COLO829 (cell line): ENCODE data around the gene FZD10.

Experiments used
- DNase-seq: peaks from one replicate; pipeline ENCODE4 v3.0.0; 2012; ENCODE audit warnings: low spot score

Gene FZD10

GRCh38 chr12:130205495-130205894 is 43.2 kb downstream of the FZD10 start:
- no peak for DNase-seq

DNA sequence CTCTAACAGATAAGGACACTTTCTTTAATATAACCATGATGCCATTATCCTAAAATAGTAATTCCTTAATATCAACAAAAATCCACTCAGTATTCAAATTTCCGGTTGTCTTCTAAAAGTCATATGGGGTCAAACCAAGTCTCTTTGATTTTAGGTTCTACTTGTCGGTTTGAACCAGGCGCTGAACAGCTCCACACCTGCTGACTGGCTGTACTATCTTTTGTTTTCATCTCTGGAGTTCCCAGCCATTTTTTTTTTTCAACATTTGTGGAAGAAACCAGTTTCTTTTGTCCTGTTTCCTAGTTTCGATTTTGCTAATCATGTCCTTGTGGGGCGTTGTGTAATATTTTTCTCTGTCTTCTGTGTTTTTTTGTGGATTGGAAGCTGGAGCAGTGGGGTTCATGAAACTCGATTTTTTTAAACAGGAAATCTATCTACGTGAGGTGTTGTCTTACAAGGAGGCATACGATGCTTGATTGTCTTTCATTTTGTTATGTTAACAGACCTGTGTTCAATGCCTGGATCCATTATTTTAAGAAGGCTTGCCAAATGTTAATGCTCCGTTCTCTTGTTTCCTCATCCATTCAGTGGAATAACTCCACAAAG is 50.2 kb downstream of the FZD10 start:
- DNase-seq: no peak

GRCh38 chr12:130213249-130213648 is 51.0 kb downstream of the FZD10 start:
- DNase-seq: no peak

DNA sequence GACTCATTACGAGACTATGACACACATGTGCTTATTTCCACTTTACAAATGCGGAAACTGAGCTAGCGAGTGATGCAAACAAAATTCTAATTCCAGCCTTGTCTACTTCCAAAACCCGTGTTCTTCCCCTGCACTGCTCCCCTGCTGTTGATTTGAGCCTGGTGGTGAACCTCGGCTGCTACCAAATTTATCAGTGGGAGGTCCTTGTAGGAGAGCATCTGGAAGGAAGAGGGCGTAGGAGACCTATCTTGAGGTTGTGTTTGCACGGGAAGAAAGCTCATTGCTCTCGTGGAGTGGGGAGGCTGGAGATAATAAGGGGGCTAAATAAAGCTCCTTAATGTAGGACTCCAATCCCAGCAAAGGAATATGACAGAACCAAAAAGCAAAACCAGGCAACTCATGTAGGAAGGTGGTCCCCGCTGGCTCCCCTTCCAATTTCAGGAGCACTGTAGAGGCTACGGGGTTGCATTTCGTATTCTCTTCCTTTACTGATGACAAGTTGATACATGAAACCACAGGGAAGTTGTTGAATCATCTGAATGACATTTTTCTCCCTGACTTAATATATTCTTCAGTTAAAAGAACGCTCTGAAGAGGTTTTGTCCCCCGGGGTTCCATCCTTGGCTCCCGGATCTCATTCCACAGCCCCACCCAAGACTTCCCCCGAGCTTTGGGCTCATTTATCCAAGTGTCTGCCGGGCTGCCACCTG is 52.6 kb downstream of the FZD10 start:
- DNase-seq: no peak
